IMR-90 (cell line): ENCODE data around the gene GRAMD1B. TPM values are rescaled to one million over a fixed set of nuclear protein-coding genes. Genes with fewer than 3 reads are reported as not detected.

Source experiments
- ATAC-seq: fragments of 200-7000 bp; cut with Tn5 transposase; 2 replicates; pipeline ENCODE4 v1.9.1; 2020; ENCODE audit warnings: low read depth, mild to moderate bottlenecking, moderate library complexity
- BruUV-seq: library from RNA; stranded (reverse); fragments of 400-500 nt; replicated peaks from 2 replicates; lab custom pipeline; 2021; lab: Mats Ljungman, UMichigan
- CTCF ChIA-PET: fragments of 300-600 bp; formaldehyde crosslinking; extraction: SDS; loops from one replicate; lab custom pipeline; 2021; ENCODE audit warnings: antibody characterized with exemption; lab: Yijun Ruan, JAX
- POLR2A ChIA-PET: fragments of 300-600 bp; sonication (Branson Sonifier 250); formaldehyde crosslinking; loops from one replicate; lab custom pipeline; 2022; ENCODE audit warnings: antibody characterized with exemption; ENCODE audit not compliant: unreplicated experiment; lab: Charles Lee
- DNase-seq: peaks from one replicate; pipeline ENCODE4 v3.0.0; 2013
- H2AFZ ChIP-seq: replicated peaks from 2 replicates; pipeline ENCODE3; 2013; ENCODE audit warnings: low read length, mild to moderate bottlenecking; ENCODE audit not compliant: poor library complexity
- H2AK5ac ChIP-seq: 2 replicates; pipeline ENCODE4 v1.6.1; 2013; ENCODE audit warnings: low read depth, low read length, inconsistent platforms
- H2AK9ac ChIP-seq: replicated peaks from 2 replicates; pipeline ENCODE3; 2013; ENCODE audit warnings: mild to moderate bottlenecking, low read depth, low read length, moderate library complexity; ENCODE audit not compliant: poor library complexity
- H2BK120ac ChIP-seq: 2 replicates; pipeline ENCODE4 v1.6.1; 2013; ENCODE audit warnings: low read depth, low read length, inconsistent platforms
- H2BK15ac ChIP-seq: 3 replicates; pipeline ENCODE4 v1.6.1; 2013; ENCODE audit warnings: low read depth, low read length, inconsistent platforms
- H2BK20ac ChIP-seq: 2 replicates; pipeline ENCODE4 v1.6.1; 2013; ENCODE audit warnings: low read depth, mild to moderate bottlenecking, inconsistent platforms, low read length, moderate library complexity
- H2BK5ac ChIP-seq: 2 replicates; pipeline ENCODE4 v1.6.1; 2013; ENCODE audit warnings: mild to moderate bottlenecking, low read depth, low read length, inconsistent platforms; ENCODE audit not compliant: poor library complexity, severe bottlenecking
- H3K14ac ChIP-seq: replicated peaks from 2 replicates; pipeline ENCODE4 v1.6.1; 2013; ENCODE audit warnings: low read depth, low read length, inconsistent platforms
- H3K18ac ChIP-seq: 2 replicates; pipeline ENCODE4 v1.6.1; 2013; ENCODE audit warnings: low read depth, low read length, control low read depth
- H3K23ac ChIP-seq: 2 replicates; pipeline ENCODE4 v1.6.1; 2013; ENCODE audit warnings: low read depth, low read length, inconsistent platforms
- H3K27ac ChIP-seq: 2 replicates; pipeline ENCODE4 v1.5.1; 2013; ENCODE audit warnings: mild to moderate bottlenecking, control low read depth, low read length; ENCODE audit not compliant: insufficient read depth
- H3K27me3 ChIP-seq: 2 replicates; pipeline ENCODE4 v1.6.1; 2013; ENCODE audit warnings: low read length; ENCODE audit not compliant: control insufficient read depth, insufficient read depth
- H3K36me3 ChIP-seq: 2 replicates; pipeline ENCODE4 v1.6.1; 2013; ENCODE audit warnings: low read length, mixed read lengths; ENCODE audit not compliant: control insufficient read depth, insufficient read depth
- H3K4ac ChIP-seq: 2 replicates; pipeline ENCODE4 v1.6.1; 2013; ENCODE audit warnings: low read depth, low read length, inconsistent platforms
- H3K4me1 ChIP-seq: 2 replicates; pipeline ENCODE4 v1.6.1; 2013; ENCODE audit warnings: low read length, mixed read lengths; ENCODE audit not compliant: control insufficient read depth, insufficient read depth
- H3K4me2 ChIP-seq: 2 replicates; pipeline ENCODE4 v1.6.1; 2013; ENCODE audit warnings: low read depth, mild to moderate bottlenecking, control low read depth, low read length, moderate library complexity
- H3K4me3 ChIP-seq: 2 replicates; pipeline ENCODE4 v1.5.1; 2013; ENCODE audit warnings: low read depth, mild to moderate bottlenecking, control low read depth, low read length, moderate library complexity; ENCODE audit not compliant: insufficient read depth
- H3K56ac ChIP-seq: 2 replicates; pipeline ENCODE4 v1.6.1; 2013; ENCODE audit warnings: low read length, inconsistent platforms; ENCODE audit not compliant: insufficient read depth; ENCODE audit errors: extremely low read depth
- H3K79me1 ChIP-seq, 2 experiments: 2 replicates each; pipeline ENCODE4 v1.6.1; 2013; ENCODE audit warnings: low read length in 2 of 2, inconsistent platforms in 1 of 2, low read depth in 1 of 2
- H3K9ac ChIP-seq: 2 replicates; pipeline ENCODE4 v1.6.1; 2013; ENCODE audit warnings: low read depth, low read length, control low read depth
- H3K9me1 ChIP-seq: 2 replicates; pipeline ENCODE4 v1.6.1; 2013; ENCODE audit warnings: low read length, inconsistent platforms; ENCODE audit not compliant: insufficient read depth
- H3K9me3 ChIP-seq: 2 replicates; pipeline ENCODE4 v1.6.1; 2013; ENCODE audit warnings: low read length; ENCODE audit not compliant: control insufficient read depth, insufficient read depth
- H4K20me1 ChIP-seq: 2 replicates; pipeline ENCODE4 v1.6.1; 2013; ENCODE audit warnings: low read length, inconsistent platforms; ENCODE audit not compliant: insufficient read depth
- H4K5ac ChIP-seq: 2 replicates; pipeline ENCODE4 v1.6.1; 2013; ENCODE audit warnings: mild to moderate bottlenecking, low read depth, low read length, control low read depth
- H4K8ac ChIP-seq, 2 experiments: 2 replicates each; pipeline ENCODE4 v1.6.1; 2013; ENCODE audit warnings: low read depth in 2 of 2, low read length in 2 of 2, control low read depth in 1 of 2, inconsistent platforms in 1 of 2
- H4K91ac ChIP-seq: 2 replicates; pipeline ENCODE4 v1.6.1; 2013; ENCODE audit warnings: low read depth, low read length, inconsistent platforms; ENCODE audit not compliant: insufficient read depth
- BHLHE40 ChIP-seq: fragments of 150-350 bp; IDR thresholded peaks from 2 replicates; pipeline ENCODE4 v1.6.1; 2016; ENCODE audit warnings: mild to moderate bottlenecking, low read depth, low read length
- CEBPB ChIP-seq: IDR thresholded peaks from 2 replicates; pipeline ENCODE4 v1.6.1; 2012; ENCODE audit warnings: low read depth, low read length, improper control_type of control experiment
- CHD1 ChIP-seq: IDR thresholded peaks from 2 replicates; pipeline ENCODE4 v1.6.1; 2012; ENCODE audit warnings: low read depth, low read length, improper control_type of control experiment
- CTCF ChIP-seq: conservative IDR thresholded peaks from 2 replicates; pipeline ENCODE4 v1.5.1; 2012; ENCODE audit warnings: mild to moderate bottlenecking, low read depth, low read length, improper control_type of control experiment
- ELK1 ChIP-seq: fragments of 150-350 bp; IDR thresholded peaks from 2 replicates; pipeline ENCODE4 v1.6.1; 2016; ENCODE audit warnings: low read depth, mild to moderate bottlenecking, low read length, moderate library complexity, borderline replicate concordance
- FOS ChIP-seq: fragments of 150-350 bp; IDR thresholded peaks from 2 replicates; pipeline ENCODE4 v1.6.1; 2016; ENCODE audit warnings: low read depth, low read length
- MAFK ChIP-seq: IDR thresholded peaks from 2 replicates; pipeline ENCODE4 v1.6.1; 2012; ENCODE audit warnings: low read depth, low read length, improper control_type of control experiment
- MXI1 ChIP-seq: IDR thresholded peaks from 2 replicates; pipeline ENCODE4 v1.6.1; 2012; ENCODE audit warnings: low read depth, mild to moderate bottlenecking, low read length, moderate library complexity, borderline replicate concordance
- NFE2L2 ChIP-seq: fragments of 150-350 bp; IDR thresholded peaks from 2 replicates; pipeline ENCODE4 v1.6.1; 2016; ENCODE audit warnings: low read depth, mild to moderate bottlenecking, low read length
- POLR2A ChIP-seq: IDR thresholded peaks from 2 replicates; pipeline ENCODE4 v1.6.1; 2012; ENCODE audit warnings: mild to moderate bottlenecking, low read depth, low read length
- RCOR1 ChIP-seq: IDR thresholded peaks from 2 replicates; pipeline ENCODE4 v1.6.1; 2012; ENCODE audit warnings: mild to moderate bottlenecking, low read length, improper control_type of control experiment; ENCODE audit not compliant: insufficient replicate concordance
- RFX5 ChIP-seq: IDR thresholded peaks from 2 replicates; pipeline ENCODE4 v1.8.0; 2012; ENCODE audit warnings: low read depth, mild to moderate bottlenecking, low read length, moderate library complexity
- USF2 ChIP-seq: fragments of 150-350 bp; IDR thresholded peaks from 2 replicates; pipeline ENCODE4 v1.6.1; 2017; ENCODE audit warnings: mild to moderate bottlenecking, antibody characterized with exemption, low read length, low read depth
- WGBS, 2 experiments: methylation state at CpG; one replicate each; pipeline versions ENCODE4 v1.1.5 to v1.1.7; 2013; ENCODE audit warnings: missing lambda C conversion rate in 2 of 2; ENCODE audit not compliant: insufficient read length in 1 of 2; ENCODE audit errors: extremely low coverage in 2 of 2; 5-methylcytosine and 5-hydroxymethylcytosine counted together
- dilution Hi-C: fragments of 300-500 bp; cut with HindIII; formaldehyde crosslinking; loops from one replicate; pipeline ENCODE4 v1.14.3; 2018; ENCODE audit warnings: low sequenced_read_pairs; ENCODE audit not compliant: unreplicated experiment
- in situ Hi-C: fragments of 300-500 bp; cut with MboI; formaldehyde crosslinking; loops from 3 replicates; pipeline ENCODE4 v1.14.3; 2019; ENCODE audit warnings: low sequenced_read_pairs, inconsistent platforms, mixed read lengths
- intact Hi-C: fragments of 100-400 bp; cut with micrococcal nuclease; formaldehyde crosslinking; loops from 2 replicates; pipeline ENCODE4 v1.10.0; 2022
- polyA plus RNA-seq, 3 experiments: library from polyadenylated mRNA; depleted of rRNA; stranded (reverse); fragments of >200 nt; gene quantifications; 2 replicates each; pipeline ENCODE4 v1.2.3, GENCODE V29; 2012; ENCODE audit warnings: low replicate concordance in 1 of 3
- total RNA-seq: library from RNA; depleted of rRNA; stranded (reverse); fragments of >200 nt; gene quantifications from 2 replicates; pipeline ENCODE4 v1.2.3, GENCODE V29; 2012

The GRAMD1B gene
- total and polyA plus RNA-seq, 2 of the 4 experiments (the other 2 are of a cell fraction), result 7.1 to 7.2 TPM

- no TSS peak for BruUV-seq
- no peak overlapping the region for H2AK9ac ChIP-seq
- 0 out of 2 replicates have a peak overlapping the region, but pooled peaks have one; percentile 9 for H3K4me2 ChIP-seq
- no peak overlapping the region for H3K4me3 ChIP-seq
- WGBS, 2 experiments, result 0% methylated on average over 4 of the region's 14 CpGs; no CpG with 5 or more reads in 1 of the 2 experiments
- ATAC-seq (peak; percentile 98), DNase-seq (peak; percentile 88)
- no peak overlapping the region for H3K27ac ChIP-seq
- H2AK5ac ChIP-seq, result no peak overlapping the region
- dilution Hi-C loops, result no loop called here
- no peaks in the 10 kb centered on the region for H3K36me3 ChIP-seq
- no peak overlapping the region for H3K14ac ChIP-seq
- H2BK20ac ChIP-seq, result no peak overlapping the region
- ChIA-PET CTCF (interaction anchor here (0.6 to 1.5 kb wide), 4 partner anchors 18 to 48 kb away, joined by 3 to 6 read pairs (median 4); no protein-coding TSS in a partner anchor), POLR2A (no interaction called here)
- H3K79me1 ChIP-seq, result peaks cover 0 to 34% of the 10 kb centered on the region in 2 experiments; a peak in 2 of 4 replicates
- no peak overlapping the region for H3K56ac ChIP-seq
- no peaks in the 10 kb centered on the region for H3K9me3 ChIP-seq
- H3K4ac ChIP-seq, result no peak overlapping the region
- in situ Hi-C loops, result loop anchor here (5.0 kb wide), 1 partner anchor 46 kb away; no protein-coding TSS in a partner anchor
- peak overlapping the region in 1 of 2 experiments; percentile 7; a peak in 2 of 4 replicates for H4K8ac ChIP-seq
- no peak overlapping the region for H4K91ac ChIP-seq
- no peak overlapping the region for H2BK120ac ChIP-seq
- H3K27me3 ChIP-seq, result no peaks in the 10 kb centered on the region
- no peak overlapping the region for H3K9ac ChIP-seq
- no peak overlapping the region for H2BK15ac ChIP-seq
- peaks cover 6% of the 10 kb centered on the region; the same call in 1 of the 2 replicates for H3K4me1 ChIP-seq
- intact Hi-C loops, result loop anchor here (1.0 kb wide), 3 partner anchors 44 to 196 kb away; no protein-coding TSS in a partner anchor
- H2AFZ ChIP-seq, result peak overlapping the region; percentile 80
- peaks cover 2% of the 10 kb centered on the region; the same call in 1 of the 2 replicates for H3K9me1 ChIP-seq
- H3K18ac ChIP-seq, result no peak overlapping the region
- H2BK5ac ChIP-seq, result no peak overlapping the region
- H4K20me1 ChIP-seq, result peaks cover 8% of the 10 kb centered on the region; the same call in 1 of the 2 replicates
- no peak overlapping the region for H4K5ac ChIP-seq
- H3K23ac ChIP-seq, result no peak overlapping the region
- TF ChIP-seq FOS (no peak), CTCF (peak; percentile 96), RCOR1 (no peak), ELK1 (no peak), BHLHE40 (no peak), MAFK (no peak), CEBPB (no peak), USF2 (no peak), CHD1 (no peak), RFX5 (no peak), POLR2A (no peak; the same call in 1 of the 2 replicates), MXI1 (no peak), NFE2L2 (no peak)
These were observed 81.2 kb downstream of the GRAMD1B start for GRCh38 chr11:123511037-123511870.
